Measurements from ENCODE around the gene RYR3.

The RYR3 gene

GRCh38 chr15:33320017-33320416 lies 9.2 kb downstream of the RYR3 start:
- DNase-seq (ENCODE audit: low read depth) = no peak

GRCh38 chr15:33322091-33322490 lies 11.3 kb downstream of the RYR3 start:
- no peak for DNase-seq (ENCODE audit: low read depth)

- DNase-seq (ENCODE audit: low read depth) = no peak
Measured at GRCh38 chr15:33324609-33325008, 13.8 kb downstream of the RYR3 start.

- no peak for DNase-seq (ENCODE audit: low read depth)
Measured at GRCh38 chr15:33326908-33327307, 16.1 kb downstream of the RYR3 start.

GRCh38 chr15:33328106-33328505 lies 17.3 kb downstream of the RYR3 start:
- no peak for DNase-seq (ENCODE audit: low read depth)

GRCh38 chr15:33329457-33329856 lies 18.7 kb downstream of the RYR3 start:
- no peak for DNase-seq (ENCODE audit: low read depth)

GRCh38 chr15:33330931-33331330 lies 20.2 kb downstream of the RYR3 start:
- DNase-seq (ENCODE audit: low read depth) = no peak

GRCh38 chr15:33341953-33342352 lies 31.2 kb downstream of the RYR3 start:
- no peak for DNase-seq (ENCODE audit: low read depth)

GRCh38 chr15:33343275-33343674 lies 32.5 kb downstream of the RYR3 start:
- no peak for DNase-seq (ENCODE audit: low read depth)

GRCh38 chr15:33344111-33344510 lies 33.3 kb downstream of the RYR3 start:
- no peak for DNase-seq (ENCODE audit: low read depth)

- no peak for DNase-seq (ENCODE audit: low read depth)
Measured at GRCh38 chr15:33344530-33344929, 33.8 kb downstream of the RYR3 start.

GRCh38 chr15:33354411-33354810 lies 43.6 kb downstream of the RYR3 start:
- DNase-seq (ENCODE audit: low read depth) = no peak

GRCh38 chr15:33357845-33358244 lies 47.1 kb downstream of the RYR3 start:
- no peak for DNase-seq (ENCODE audit: low read depth)

GRCh38 chr15:33358306-33358705 lies 47.5 kb downstream of the RYR3 start:
- no peak for DNase-seq (ENCODE audit: low read depth)

- no peak for DNase-seq (ENCODE audit: low read depth)
Measured at GRCh38 chr15:33360886-33361285, 50.1 kb downstream of the RYR3 start.

GRCh38 chr15:33369941-33370622 lies 59.3 kb downstream of the RYR3 start:
- DNase-seq (ENCODE audit: low read depth) = no peak

- no peak for DNase-seq (ENCODE audit: low read depth)
Measured at GRCh38 chr15:33370623-33371020, 59.9 kb downstream of the RYR3 start.

GRCh38 chr15:33371159-33371558 lies 60.4 kb downstream of the RYR3 start:
- no peak for DNase-seq (ENCODE audit: low read depth)

- DNase-seq (ENCODE audit: low read depth) = no peak
Measured at GRCh38 chr15:33374226-33374914, 63.6 kb downstream of the RYR3 start.

- DNase-seq (ENCODE audit: low read depth) = no peak
Measured at GRCh38 chr15:33375236-33375635, 64.5 kb downstream of the RYR3 start.

GRCh38 chr15:33377204-33377603 lies 66.4 kb downstream of the RYR3 start:
- DNase-seq (ENCODE audit: low read depth) = no peak

- DNase-seq (ENCODE audit: low read depth) = no peak
Measured at GRCh38 chr15:33378866-33379480, 68.2 kb downstream of the RYR3 start.

GRCh38 chr15:33380406-33380805 lies 69.6 kb downstream of the RYR3 start:
- no peak for DNase-seq (ENCODE audit: low read depth)
